Heart left ventricle (tissue), 16 donors: ENCODE measurements around the gene PCNX4. TPM values are rescaled to one million over a fixed set of nuclear protein-coding genes. Genes with fewer than 3 reads are reported as not detected.

Source experiments
- ATAC-seq, 4 donors: fragments of 200-7000 bp; cut with Tn5 transposase; one replicate each; pipeline ENCODE4 v1.9.1; 2020 to 2022; ENCODE audit warnings: moderate library complexity in 4 of 4, mild to moderate bottlenecking in 3 of 4, moderate number of reproducible peaks in 1 of 4
- DNase-seq, 5 donors: peaks; one replicate each; pipeline ENCODE4 v3.0.0-alpha.2; 2020
- H3K27ac ChIP-seq, 12 donors: fragments of 200-600 bp; sonication (generic) in 4 of 12; one replicate each; pipeline versions ENCODE4 v1.5.0 to v1.8.0; 2016 to 2022; ENCODE audit warnings: mild to moderate bottlenecking in 2 of 12
- H3K27me3 ChIP-seq, 9 donors: fragments of 200-600 bp; sonication (generic) in 2 of 9; one replicate each; pipeline versions ENCODE4 v1.5.1 to v1.8.0; 2016 to 2022; ENCODE audit warnings: mild to moderate bottlenecking in 3 of 9
- H3K36me3 ChIP-seq, 9 donors: fragments of 200-600 bp; sonication (generic) in 2 of 9; one replicate each; pipeline versions ENCODE4 v1.5.0 to v1.8.0; 2018 to 2022; ENCODE audit warnings: mild to moderate bottlenecking in 2 of 9
- H3K4me1 ChIP-seq, 12 donors: fragments of 200-600 bp; sonication (generic) in 4 of 12; one replicate each; pipeline versions ENCODE4 v1.5.0 to v1.8.0; 2016 to 2022; ENCODE audit warnings: mild to moderate bottlenecking in 3 of 12
- H3K4me3 ChIP-seq, 12 donors: fragments of 200-600 bp; sonication (generic) in 4 of 12; one replicate each; pipeline versions ENCODE4 v1.5.0 to v1.8.0; 2017 to 2022; ENCODE audit warnings: mild to moderate bottlenecking in 9 of 12, moderate library complexity in 4 of 12
- H3K9me3 ChIP-seq, 12 donors: fragments of 200-600 bp; sonication (generic) in 4 of 12; one replicate each; pipeline versions ENCODE4 v1.5.0 to v1.8.0; 2016 to 2022; ENCODE audit warnings: mild to moderate bottlenecking in 1 of 12
- CTCF ChIP-seq, 12 donors: fragments of 200-600 bp; sonication (generic) in 4 of 12; IDR thresholded peaks; one replicate each; pipeline versions ENCODE4 v1.5.0 to v1.8.0; 2018 to 2022; ENCODE audit warnings: antibody characterized with exemption in 12 of 12, mild to moderate bottlenecking in 5 of 12
- POLR2A ChIP-seq, 2 donors: fragments of 450-650 bp; IDR thresholded peaks; one replicate each; pipeline ENCODE4 v1.6.1; 2017; ENCODE audit warnings: antibody characterized with exemption in 2 of 2, mild to moderate bottlenecking in 2 of 2, moderate library complexity in 2 of 2
- WGBS, 4 donors: extraction: QIAGEN DNeasy Blood & Tissue Kit in 2 of 4; methylation state at CpG; one replicate each; pipeline versions ENCODE4 v1.1.5 to v1.1.7; 2013 to 2018; 5-methylcytosine and 5-hydroxymethylcytosine counted together
- intact Hi-C, 10 donors: fragments of 100-400 bp; cut with DNase I; formaldehyde crosslinking; loops; one replicate each; pipeline versions ENCODE4 v1.11.1 to v1.14.2; 2022
- polyA plus RNA-seq, 2 donors: library from polyadenylated mRNA; stranded (reverse); fragments of 200-250 nt; gene quantifications; one replicate each; pipeline ENCODE4 v1.2.3, GENCODE V29; 2013
- total RNA-seq, 9 donors: library from RNA; depleted of rRNA in 2 of 9; stranded (reverse); fragments of >200 nt in 2 of 9; fragmentation: NEBNext Ultra II Directional in 3 of 9; extraction: Animal tissue kit (Norgen Biotek cat#: 25700) in 3 of 9; gene quantifications; one replicate each; pipeline versions ENCODE4 v1.1.0 to v1.2.4, GENCODE V29; 2016 to 2023
- donor health status: ischemic (EF 13 %, LVEDD 7.1; RV severe dilation, severe dysfunction).
- donor health status: healthy with polysubstance abuse.
- donor health status: DM: no; HTN: yes; CAD: no.
- donor health status: DM: no; HTN: no; CAD: no.
- donor health status: ischemic (EF 25% LVEDD 6.9; RV normal size, moderate dysfunction).
- donor health status: ischemic (EF 25% LVEDD 5.7; RV mildly dilated, moderate dysfunction).
- donor health status: healthy.
- donor health status: DM: yes; HTN: yes; CAD: no.
- donor health status: ischemic (EF 35%, LVEDD 5.7; RV mildly dilated, moderate dysfunction).
- donor health status: nonischemic (EF 11% LVEDD 7.7; RV severe dilation, severe dysfunction).
- donor health status: DM: yes; HTN: yes; CAD: no.
- donor health status: PGD.
- donor health status: ischemic (EF 29% LVEDD 5.4; RV normal size, mild dysfunction).
- donor health status: nonischemic (EF 23%, LVEDD 6.1; RV moderate dilation, normal function).

The PCNX4 gene
- total and polyA plus RNA-seq, 11 donors: 19.7 to 56.2 (median 32.4) TPM

DNA sequence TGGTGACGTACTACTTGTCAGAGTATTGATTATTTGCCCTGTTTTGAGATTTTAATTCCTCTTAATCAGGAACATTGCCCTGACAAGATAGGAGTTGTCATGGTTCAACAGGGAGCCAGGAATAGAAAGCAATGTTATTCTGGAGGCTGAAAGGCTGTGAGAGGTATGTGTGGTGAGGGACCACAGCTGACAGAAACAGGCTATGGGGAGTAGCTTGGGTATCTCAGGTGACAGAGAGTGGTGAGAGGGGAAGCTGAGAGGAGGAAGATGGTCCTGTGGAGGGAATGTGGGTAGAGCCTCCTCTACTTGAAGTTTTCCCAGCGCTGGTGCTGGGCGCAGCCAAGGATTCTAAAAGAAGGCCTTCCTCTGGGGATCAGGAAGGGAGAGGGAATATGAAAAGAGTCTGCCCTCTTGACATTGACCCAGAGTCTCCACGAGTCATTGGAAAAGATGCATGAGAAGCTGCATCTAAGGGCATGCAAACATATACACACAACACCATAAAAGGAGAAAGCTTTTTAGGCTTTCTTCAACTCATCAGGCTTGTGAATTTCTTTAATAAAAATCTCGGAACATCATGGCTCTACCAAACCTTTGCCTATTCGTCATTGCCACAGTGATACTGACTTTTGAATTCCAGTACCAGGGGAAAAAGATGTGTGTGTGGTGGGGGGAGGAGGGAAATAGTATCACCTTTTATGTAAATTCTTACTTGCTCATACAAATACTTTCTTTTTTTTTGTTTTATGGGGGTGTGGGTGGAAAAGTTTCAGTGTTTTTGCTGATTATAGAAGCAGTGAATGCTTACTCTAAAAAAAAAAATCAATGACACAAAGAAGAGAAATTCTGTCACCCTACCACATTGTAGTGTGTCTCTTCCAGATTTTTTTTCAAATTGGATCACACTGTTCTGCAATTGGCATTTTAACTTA is 113.4 kb downstream of the PCNX4 start:
- H3K27ac ChIP-seq: peak overlapping the region in 6 of 12 donors; percentile 4 to 57 (median 28)
- intact Hi-C loops: loop anchor here in 1 of 10 donors (10.0 kb wide), 1 partner anchor 110 kb away; no protein-coding TSS in a partner anchor

GRCh38 chr14:60206249-60206670 is 114.5 kb downstream of the PCNX4 start:
- peaks cover 0 to 3% (median 0%) of the 10 kb centered on the region in 12 donors for H3K9me3 ChIP-seq
- H3K4me3 ChIP-seq: no peak overlapping the region
- no peaks in the 10 kb centered on the region for H3K36me3 ChIP-seq
- no peak for DNase-seq
- no peak for ATAC-seq
- TF ChIP-seq CTCF (IDR thresholded peaks at IDR 0.05) (no peak), POLR2A (IDR thresholded peaks at IDR 0.05) (no peak)
- no peak overlapping the region for H3K27ac ChIP-seq
- peaks cover 0 to 15% (median 8%) of the 10 kb centered on the region in 12 donors for H3K4me1 ChIP-seq
- 62 to 81% (median 74%) methylated on average over 7 of the region's 7 CpGs for WGBS, 4 donors
- H3K27me3 ChIP-seq: peaks cover 0 to 3% (median 0%) of the 10 kb centered on the region in 9 donors
- intact Hi-C loops: loop anchor here in 1 of 10 donors (10.0 kb wide), 1 partner anchor 109 kb away; no protein-coding TSS in a partner anchor

More for the DNA sequence above, 113.4 kb downstream of the PCNX4 start:
- Histone ChIP-seq H3K36me3 (no peaks in the 10 kb centered on the region), H3K9me3 (peaks cover 0 to 7% (median 0%) of the 10 kb centered on the region in 12 donors), H3K4me1 (peaks cover 0 to 15% (median 8%) of the 10 kb centered on the region in 12 donors), H3K4me3 (no peak overlapping the region), H3K27me3 (no peaks in the 10 kb centered on the region)
- DNase-seq: no peak
- 52 to 64% (median 59%) methylated on average over 6 of the region's 6 CpGs for WGBS, 4 donors
- ATAC-seq: peak; percentile 29 to 80 (median 66)
- TF ChIP-seq CTCF (IDR thresholded peaks at IDR 0.05) (no peak), POLR2A (IDR thresholded peaks at IDR 0.05) (no peak)

GRCh38 chr14:60206837-60207533 is 115.3 kb downstream of the PCNX4 start:
- TF ChIP-seq CTCF (IDR thresholded peaks at IDR 0.05): no peak
- no peak for TF ChIP-seq POLR2A (IDR thresholded peaks at IDR 0.05)
- H3K4me1 ChIP-seq: peaks cover 0 to 15% (median 8%) of the 10 kb centered on the region in 12 donors
- no peak for DNase-seq
- no peak overlapping the region for H3K4me3 ChIP-seq
- peaks cover 0 to 3% (median 0%) of the 10 kb centered on the region in 9 donors for H3K27me3 ChIP-seq
- H3K9me3 ChIP-seq: no peaks in the 10 kb centered on the region
- no peak overlapping the region for H3K27ac ChIP-seq
- 84 to 89% (median 87%) methylated on average over 6 of the region's 6 CpGs for WGBS, 4 donors
- intact Hi-C loops: loop anchor here in 1 of 10 donors (10.0 kb wide), 1 partner anchor 108 kb away; no protein-coding TSS in a partner anchor
- no peaks in the 10 kb centered on the region for H3K36me3 ChIP-seq
- ATAC-seq: no peak
